Activated CD4-positive, alpha-beta T cell treated with anti-CD3 and anti-CD28 coated beads, Interleukin-2, amount 50 U/mL, for 16 hours (primary cell): ENCODE data around the gene HAUS3.
"Not testable (repeated sequence)": the region's sequence is repeated elsewhere in the genome, so short reads cannot be mapped to it uniquely, and the experiment has no call there.

Experiments
- DNase-seq: peaks from one replicate; pipeline ENCODE4 v3.0.0-alpha.2; 2020

The HAUS3 gene

DNA sequence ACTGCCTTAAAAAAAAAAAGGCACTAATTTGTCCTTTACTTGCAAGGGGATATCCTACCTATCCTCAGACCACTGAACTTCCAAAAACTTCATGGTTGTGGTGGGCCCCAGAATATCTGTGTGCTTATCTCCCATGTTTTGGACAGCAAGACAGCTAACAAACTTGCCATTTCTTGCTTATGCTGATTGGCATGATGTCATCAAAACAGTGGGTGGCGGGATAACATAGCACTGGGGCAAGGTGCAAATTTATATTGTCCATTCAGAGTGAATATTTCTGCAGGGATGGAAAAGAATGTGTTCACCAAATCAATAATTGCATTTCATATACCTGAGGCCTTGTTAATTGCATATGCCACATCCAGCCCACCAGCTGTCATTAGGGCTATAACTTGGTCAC lies 23.5 kb downstream of the HAUS3 start:
- DNase-seq = no peak

DNA sequence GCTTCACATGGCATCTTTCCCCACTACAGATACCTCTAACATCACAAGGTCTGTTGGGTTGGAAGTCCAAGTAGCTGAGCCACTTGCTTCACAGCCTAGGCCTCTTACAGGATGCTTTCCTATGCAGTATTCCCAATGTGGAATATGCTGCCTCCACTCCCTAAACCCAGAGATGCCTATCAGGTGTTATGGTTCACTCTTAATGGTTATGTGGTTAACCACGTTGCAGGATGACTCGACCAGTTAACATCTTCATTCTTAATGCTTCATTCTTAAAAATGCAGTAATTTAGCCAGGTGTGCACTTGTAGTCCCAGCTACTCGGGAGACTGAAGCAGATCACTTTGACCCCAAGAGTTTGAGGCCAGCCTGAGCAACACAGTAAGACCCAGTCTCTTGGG lies 24.2 kb downstream of the HAUS3 start:
- peak; percentile 8 for DNase-seq

DNA sequence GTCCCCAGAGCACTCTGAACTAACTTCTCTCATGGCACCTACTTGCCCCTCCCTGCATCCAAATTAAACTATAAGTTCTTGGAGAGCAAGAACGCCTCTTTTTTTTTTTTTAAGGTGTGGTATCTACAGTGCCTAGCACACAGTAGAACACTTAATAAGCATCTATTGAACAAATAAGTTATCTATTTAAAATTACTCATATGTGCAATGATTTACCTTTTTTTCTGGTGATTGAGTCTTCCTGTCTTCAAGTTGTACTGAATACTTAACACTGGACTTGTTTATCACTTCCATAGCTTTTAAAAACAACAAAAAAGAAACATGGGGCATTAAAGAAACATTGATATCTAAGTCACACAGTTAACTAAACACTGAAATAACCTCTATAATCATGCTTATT lies 29.1 kb downstream of the HAUS3 start:
- no peak for DNase-seq

DNA sequence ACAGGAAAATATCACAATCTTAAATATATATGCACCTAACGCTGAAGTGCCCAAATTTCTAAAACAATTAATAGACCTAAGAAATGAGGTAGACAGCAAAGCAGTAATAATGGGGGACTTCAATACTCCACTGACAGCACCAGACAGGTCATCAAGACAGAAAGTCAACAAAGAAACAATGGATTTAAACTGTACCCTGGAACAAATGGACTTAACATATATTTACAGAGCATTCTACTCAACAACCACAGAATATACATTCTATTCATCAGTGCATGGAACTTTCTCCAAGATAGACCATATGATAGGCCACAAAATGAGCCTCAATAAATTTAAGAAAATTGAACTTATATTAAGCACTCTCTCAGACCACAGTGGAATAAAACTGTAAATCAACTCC lies 39.1 kb downstream of the HAUS3 start:
- DNase-seq = not testable (repeated sequence)

DNA sequence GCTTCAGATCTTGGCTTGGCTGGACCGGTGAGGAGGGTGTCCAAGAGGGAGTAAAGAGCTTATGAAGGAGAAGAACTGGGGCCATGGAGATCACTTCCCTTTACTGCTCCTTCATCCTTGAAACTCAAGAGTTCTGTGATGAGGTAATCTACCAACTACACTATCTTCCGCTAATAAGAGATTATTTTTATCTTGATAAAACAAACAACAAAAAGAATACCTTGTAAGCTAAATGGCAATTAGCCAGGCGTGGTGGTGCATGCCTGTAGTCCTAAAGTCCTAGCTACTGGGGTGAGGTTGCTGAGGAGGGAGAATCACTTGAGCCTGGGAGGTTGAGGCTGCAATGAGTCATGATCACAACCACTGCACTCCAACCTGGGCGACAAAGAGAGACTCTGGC lies 47.4 kb downstream of the HAUS3 start:
- no peak for DNase-seq

DNA sequence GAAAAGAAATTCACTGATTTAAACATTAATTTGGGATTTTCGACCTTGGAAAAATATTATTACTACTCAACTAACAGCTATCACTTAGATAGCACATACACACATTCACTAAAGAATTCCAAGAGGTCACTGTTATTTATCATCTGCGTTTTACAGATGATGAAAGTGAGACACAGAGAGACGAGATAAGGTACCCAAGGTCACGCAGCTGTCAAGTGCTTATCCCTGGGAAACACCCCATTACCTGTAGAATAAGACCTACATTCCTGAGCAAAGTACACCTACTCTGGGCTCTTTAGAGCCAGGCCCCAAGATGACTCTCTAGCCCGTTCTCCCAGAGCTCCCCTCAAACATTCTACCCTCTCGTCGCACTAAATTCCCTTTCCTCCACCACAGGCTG lies 48.6 kb downstream of the HAUS3 start:
- DNase-seq = no peak

DNA sequence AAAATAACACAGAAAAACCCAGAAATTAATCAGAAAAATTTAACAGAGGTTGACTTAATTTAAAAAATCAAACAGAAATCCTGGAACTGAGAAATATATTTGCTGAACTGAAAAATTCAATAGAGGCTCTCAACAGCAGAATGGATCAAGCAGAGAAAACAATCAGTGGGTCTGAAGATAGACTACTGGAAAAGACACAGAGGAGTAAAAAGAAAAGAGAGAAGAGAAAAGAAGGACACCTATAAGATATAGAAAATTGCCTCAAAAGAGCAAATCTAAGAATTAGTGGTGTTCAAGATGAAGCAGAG lies 55.1 kb downstream of the HAUS3 start:
- DNase-seq = no peak

DNA sequence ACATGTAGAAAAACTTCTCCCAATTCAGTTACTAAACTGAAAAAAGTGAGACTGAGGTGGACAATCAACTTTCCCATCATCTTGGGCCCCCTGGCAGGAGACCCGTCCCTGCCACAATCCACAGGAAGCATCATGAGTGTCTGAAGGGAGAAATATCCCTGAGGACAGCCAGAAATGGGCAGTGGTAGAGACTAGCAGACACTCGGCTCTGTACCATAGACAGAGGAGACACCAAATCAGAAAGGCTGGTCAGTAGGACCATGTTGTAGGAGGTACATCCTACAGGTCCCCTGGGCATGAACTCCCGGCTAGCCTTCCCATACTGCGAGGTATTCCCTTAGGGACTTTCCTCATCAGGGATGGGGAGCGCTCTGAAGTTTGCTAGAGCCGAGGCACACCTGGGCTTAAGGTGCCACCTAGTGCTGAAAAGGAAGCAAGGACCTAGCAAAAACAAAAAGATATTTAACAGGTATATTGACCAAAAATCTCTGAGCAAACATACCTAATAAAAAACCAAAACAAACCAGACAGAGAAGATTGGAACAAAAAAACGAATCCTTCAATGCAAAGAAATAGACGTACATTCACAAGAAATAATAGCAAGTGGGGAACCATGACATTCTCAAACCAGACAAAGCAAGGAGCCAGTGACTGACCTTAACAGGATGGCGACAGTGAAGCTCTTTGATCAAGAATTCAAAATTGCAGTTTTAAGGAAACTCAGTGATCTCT lies 55.6 kb downstream of the HAUS3 start:
- no peak for DNase-seq

DNA sequence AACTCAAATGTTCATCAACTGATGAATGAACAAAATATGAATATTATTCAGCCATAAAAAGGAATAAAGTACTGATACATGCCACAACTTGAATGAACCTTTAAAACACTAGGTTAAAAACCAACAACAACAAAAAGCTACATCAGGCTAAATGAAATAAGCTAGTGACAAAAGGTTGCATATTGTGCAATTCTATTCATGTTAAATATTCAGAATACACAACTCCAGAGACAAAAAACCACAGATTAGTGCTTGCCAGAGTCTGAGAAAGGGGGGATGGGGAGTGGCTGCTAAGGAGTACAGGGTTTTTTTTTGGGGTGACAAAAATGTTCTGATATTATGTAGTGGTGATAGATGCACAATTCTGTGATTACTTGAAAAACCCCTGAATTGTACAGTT lies 58.5 kb downstream of the HAUS3 start:
- no peak for DNase-seq

DNA sequence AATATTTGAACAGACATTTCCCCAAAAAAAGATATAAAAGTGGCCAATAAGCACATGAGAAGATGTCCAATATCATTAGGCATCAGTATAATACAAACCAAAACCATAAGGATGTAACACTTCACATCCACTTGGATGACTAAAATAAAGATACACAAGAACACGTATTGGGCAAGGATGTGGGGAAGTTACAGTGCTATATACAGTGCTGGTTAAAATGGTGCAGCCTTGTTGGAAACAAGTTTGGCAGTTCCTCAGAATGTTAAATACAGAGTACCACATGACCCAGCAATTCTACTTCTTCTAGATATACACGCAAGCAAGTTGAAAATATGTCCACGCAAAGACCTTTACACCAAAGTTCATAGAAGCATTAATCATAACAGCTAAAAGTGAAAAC lies 58.9 kb downstream of the HAUS3 start:
- DNase-seq = no peak

DNA sequence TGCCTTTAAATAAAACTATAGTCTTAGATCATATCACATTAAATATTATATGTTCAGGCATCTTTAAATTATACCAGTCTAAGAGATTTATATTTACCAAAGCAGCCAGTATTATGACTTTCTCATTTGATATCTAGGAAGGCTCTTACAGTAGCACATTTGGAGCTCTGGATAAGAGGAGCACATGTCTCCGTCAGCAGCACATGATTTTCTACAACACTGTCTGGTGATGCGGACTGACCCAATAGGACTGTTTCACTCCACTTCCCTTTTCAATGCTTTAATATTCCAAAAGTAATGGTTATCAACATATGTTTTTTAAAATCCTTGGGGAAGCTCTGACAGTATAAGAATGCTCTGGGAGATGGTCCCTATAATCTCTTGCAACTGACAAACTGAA lies 61.5 kb downstream of the HAUS3 start:
- DNase-seq = no peak

DNA sequence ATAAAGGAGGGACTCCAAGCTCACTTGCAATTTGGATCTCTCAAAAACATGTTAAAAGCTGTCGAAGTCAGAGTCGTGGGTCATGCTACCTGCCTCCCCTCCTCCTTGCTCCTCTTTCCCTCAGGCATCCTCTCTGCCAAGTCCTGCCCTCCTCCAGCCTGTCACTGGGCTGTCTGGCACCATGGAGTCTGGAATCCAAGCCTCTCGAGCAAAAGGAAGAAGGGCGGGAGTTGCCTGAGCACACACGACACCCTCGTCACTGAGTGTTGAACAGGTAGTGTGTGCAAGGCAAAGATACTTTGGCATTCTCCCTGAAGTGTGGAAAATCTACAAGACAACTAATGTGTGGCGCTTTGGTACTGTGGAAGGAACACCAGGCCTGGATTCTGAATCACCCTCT lies 62.2 kb downstream of the HAUS3 start:
- DNase-seq = no peak

DNA sequence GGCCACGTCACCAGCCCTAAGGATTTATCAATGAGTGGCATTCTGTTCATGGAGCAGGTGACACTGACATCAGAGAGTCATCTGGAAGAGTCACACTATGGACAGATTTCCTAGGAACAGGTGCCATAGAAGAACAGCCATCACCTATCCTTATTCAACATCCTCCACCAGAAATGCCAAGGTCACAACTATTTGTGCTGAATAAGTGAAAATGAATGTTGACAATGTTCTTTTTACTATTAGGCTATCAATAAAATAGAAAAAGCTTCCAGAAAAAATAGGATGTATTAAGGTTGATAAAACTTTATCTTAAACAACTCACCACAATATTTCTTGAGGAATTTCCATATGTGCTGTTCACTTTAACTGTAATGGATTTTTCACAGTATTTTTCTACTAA lies 62.9 kb downstream of the HAUS3 start:
- no peak for DNase-seq
